Activated naive CD8-positive, alpha-beta T cell treated with anti-CD3 and anti-CD28 coated beads, Interleukin-2, amount 50 U/mL, for 24 hours (primary cell): ENCODE measurements around the gene DIAPH2.

ENCODE experiments used
- ATAC-seq: fragments of 150-1000 bp; cut with Tn5 transposase; one replicate; pipeline ENCODE4 v1.10.0; 2021
- DNase-seq: peaks from one replicate; pipeline ENCODE4 v3.0.0; 2021
- H3K27ac Mint-ChIP-seq: one replicate; pipeline ENCODE4 v1.8.0; 2021; ENCODE audit warnings: mild to moderate bottlenecking, mixed read lengths
- H3K27me3 Mint-ChIP-seq: one replicate; pipeline ENCODE4 v1.8.0; 2021; ENCODE audit warnings: mixed read lengths
- H3K36me3 Mint-ChIP-seq: one replicate; pipeline ENCODE4 v1.8.0; 2021; ENCODE audit warnings: low read depth, mixed read lengths
- H3K4me1 Mint-ChIP-seq: one replicate; pipeline ENCODE4 v1.8.0; 2021; ENCODE audit warnings: mixed read lengths
- H3K4me3 Mint-ChIP-seq: one replicate; pipeline ENCODE4 v1.8.0; 2021; ENCODE audit warnings: mild to moderate bottlenecking, moderate library complexity, mixed read lengths
- H3K9me3 Mint-ChIP-seq: one replicate; pipeline ENCODE4 v1.8.0; 2021; ENCODE audit warnings: mixed read lengths

DIAPH2 gene

DNA sequence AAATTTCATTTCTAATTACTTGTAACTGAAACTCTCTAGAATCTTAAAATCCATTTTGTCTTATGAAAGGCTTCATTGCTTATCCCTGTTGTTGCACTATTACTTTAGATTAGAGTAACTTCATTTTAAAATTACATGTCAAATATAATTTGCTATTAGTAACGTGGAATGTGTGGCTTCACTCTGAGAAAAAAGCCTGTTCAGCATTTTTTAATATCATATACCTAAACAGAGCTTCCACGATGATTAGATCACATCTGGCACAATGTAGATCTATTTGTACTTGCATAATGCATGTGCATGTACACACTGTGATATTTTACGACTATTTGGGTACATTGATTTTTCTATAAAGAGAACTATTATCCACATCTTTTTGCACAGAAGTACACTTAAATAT, 847.2 kb downstream of the DIAPH2 start:
- Mint-ChIP-seq H3K4me1 (no peaks in the 10 kb centered on the region), H3K4me3 (no peak overlapping the region), H3K27ac (no peak overlapping the region), H3K27me3 (no peaks in the 10 kb centered on the region), H3K9me3 (peaks cover 16% of the 10 kb centered on the region), H3K36me3 (peaks cover 9% of the 10 kb centered on the region)
- no peak for DNase-seq
- ATAC-seq = no peak

DNA sequence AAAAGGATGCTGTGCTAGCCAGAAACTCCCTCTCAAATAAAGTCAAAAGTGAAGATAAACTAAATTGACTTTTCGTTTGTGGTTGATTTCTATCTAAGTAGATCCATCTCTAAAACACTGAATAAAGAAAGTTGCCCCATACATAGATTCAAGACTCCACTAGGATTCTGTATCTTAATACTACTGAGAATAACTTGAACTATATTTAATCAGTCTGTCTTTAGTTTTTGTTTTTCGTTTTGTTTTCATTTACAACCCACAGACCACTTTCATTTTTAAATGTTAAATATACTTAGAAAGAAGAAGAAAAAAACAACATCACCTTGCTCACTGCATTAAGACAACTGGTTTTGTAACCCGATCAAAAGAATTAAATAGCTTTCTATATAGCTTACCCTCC, 854.1 kb downstream of the DIAPH2 start:
- H3K36me3 Mint-ChIP-seq = no peaks in the 10 kb centered on the region
- no peak overlapping the region for H3K4me3 Mint-ChIP-seq
- no peak for ATAC-seq
- H3K27me3 Mint-ChIP-seq = no peaks in the 10 kb centered on the region
- no peak overlapping the region for H3K27ac Mint-ChIP-seq
- H3K4me1 Mint-ChIP-seq = no peaks in the 10 kb centered on the region
- H3K9me3 Mint-ChIP-seq = no peaks in the 10 kb centered on the region
- DNase-seq = no peak

DNA sequence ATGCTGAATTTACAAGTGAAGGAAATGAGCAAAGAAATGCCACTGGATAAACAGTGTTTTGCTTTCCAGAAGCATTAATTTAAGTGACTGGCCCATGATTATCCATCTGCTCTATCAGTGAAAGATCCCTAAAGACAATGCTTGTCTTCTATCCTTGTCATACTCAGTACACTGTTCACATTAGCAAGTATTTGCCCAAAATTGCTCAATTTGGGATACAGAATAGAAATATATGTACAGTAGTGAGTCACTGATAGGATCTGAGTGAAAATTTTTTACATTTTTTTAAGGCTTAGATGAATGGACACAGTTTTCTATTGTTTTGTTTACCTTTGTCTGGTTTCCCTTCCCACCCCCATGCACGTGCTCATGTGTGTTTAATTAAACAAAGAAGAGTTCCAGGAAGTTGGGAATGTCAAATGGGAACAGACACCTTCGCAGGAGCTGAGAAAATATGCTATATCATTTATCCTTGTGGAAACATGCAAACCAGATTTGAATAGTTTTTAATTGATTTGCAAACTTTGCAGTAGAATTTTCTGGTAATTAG, 855.4 kb downstream of the DIAPH2 start:
- H3K27me3 Mint-ChIP-seq = no peaks in the 10 kb centered on the region
- no peaks in the 10 kb centered on the region for H3K4me1 Mint-ChIP-seq
- no peak overlapping the region for H3K4me3 Mint-ChIP-seq
- H3K27ac Mint-ChIP-seq = no peak overlapping the region
- DNase-seq (no peak), ATAC-seq (no peak)
- H3K36me3 Mint-ChIP-seq = no peaks in the 10 kb centered on the region
- H3K9me3 Mint-ChIP-seq = no peaks in the 10 kb centered on the region

DNA sequence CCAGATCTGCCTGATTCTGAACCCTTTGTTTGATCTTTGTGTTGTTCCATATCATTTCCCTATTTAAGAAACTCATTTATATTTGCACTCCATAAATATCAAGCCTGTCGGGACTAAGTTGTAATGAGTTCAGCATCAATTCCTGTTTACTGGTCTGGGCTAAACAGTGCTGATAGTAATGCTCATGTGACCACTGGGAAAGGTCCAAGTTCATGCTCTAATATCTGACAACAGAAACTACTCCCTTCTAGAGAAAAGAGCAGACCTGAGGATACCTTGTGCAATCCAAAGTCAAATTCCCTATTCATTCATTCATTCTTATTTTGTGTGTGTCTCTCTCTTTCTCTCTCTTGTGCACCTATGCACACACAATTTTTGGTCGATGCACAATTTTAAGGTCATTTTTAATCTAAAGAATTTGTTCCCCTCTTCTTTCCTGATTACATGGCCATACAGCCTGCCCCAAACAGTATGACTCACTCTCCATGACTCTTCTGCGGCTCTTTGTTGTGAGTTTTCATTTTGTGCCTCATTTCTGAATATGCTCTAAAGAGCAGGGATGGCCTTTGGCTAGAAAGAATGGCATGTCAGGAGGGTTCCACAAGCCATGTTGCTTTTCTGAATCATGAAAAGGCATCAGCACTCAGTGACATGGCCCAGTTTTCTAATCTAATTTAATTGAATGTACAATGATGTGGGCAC, 863.4 kb downstream of the DIAPH2 start:
- H3K9me3 Mint-ChIP-seq = no peaks in the 10 kb centered on the region
- no peak for ATAC-seq
- peaks cover 13% of the 10 kb centered on the region for H3K4me1 Mint-ChIP-seq
- no peaks in the 10 kb centered on the region for H3K36me3 Mint-ChIP-seq
- H3K27me3 Mint-ChIP-seq = no peaks in the 10 kb centered on the region
- H3K4me3 Mint-ChIP-seq = no peak overlapping the region
- no peak for DNase-seq
- no peak overlapping the region for H3K27ac Mint-ChIP-seq

DNA sequence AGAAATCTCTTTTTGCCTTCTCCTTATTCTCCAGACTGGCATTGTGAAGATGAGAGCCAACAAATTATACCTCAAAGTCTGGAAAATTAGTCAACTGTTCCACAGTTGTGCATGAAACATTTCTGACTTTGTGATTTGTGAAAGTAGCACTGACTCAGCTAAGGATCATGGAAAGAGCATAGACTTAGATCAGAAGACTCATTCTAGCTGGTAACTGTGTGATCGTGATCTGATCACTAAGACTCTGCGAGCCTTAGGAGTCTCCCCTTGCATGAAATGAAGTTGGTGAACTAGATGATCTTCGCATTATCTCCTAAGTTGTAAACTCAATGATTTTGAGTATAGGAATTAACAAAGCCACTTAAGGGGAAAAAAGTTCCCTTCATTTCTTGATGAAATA, 867.2 kb downstream of the DIAPH2 start:
- no peaks in the 10 kb centered on the region for H3K27me3 Mint-ChIP-seq
- H3K9me3 Mint-ChIP-seq = no peaks in the 10 kb centered on the region
- H3K4me3 Mint-ChIP-seq = no peak overlapping the region
- no peak for DNase-seq
- H3K4me1 Mint-ChIP-seq = peaks cover 13% of the 10 kb centered on the region
- ATAC-seq = peak; percentile 95
- H3K36me3 Mint-ChIP-seq = peaks cover 3% of the 10 kb centered on the region
- H3K27ac Mint-ChIP-seq = peak overlapping the region; percentile 62

DNA sequence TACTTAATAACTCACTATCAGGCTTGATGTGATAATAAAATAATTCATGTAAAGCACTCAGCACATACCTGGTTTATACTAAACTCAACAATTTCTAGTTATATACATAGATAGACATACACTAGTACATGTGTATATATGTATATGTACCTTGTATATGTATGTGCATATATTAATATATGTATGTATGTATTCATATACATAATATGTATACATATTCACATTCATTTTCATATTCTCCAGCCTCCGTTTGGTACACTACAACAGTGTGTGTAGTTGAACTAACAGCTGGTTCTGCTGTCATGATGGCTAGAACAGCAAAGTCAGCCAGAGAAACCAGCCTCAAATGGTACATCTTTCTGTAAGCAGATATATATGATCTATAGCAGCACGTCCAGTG, 869.2 kb downstream of the DIAPH2 start:
- Mint-ChIP-seq H3K27me3 (no peaks in the 10 kb centered on the region), H3K36me3 (peaks cover 3% of the 10 kb centered on the region), H3K4me1 (peaks cover 13% of the 10 kb centered on the region), H3K27ac (no peak overlapping the region), H3K9me3 (no peaks in the 10 kb centered on the region), H3K4me3 (no peak overlapping the region)
- DNase-seq (no peak), ATAC-seq (no peak)

DNA sequence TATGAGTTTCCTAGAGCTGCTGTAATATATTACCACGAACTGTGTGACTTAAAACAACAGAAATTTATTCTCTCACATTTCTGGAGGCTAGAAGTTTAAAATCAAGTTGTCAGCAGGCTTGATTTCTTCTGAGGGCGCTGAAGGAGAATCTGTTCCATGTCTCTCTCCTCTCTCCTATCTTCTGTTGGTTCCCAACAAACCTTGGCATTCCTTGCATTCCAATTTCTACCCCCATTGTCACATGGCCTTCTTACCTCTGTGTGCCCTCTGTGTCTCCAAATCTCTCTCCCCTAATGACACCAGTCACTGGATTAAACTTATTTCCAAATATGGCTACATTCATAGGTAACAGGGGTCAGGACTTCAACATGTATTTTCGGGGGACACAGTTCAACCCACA, 871.7 kb downstream of the DIAPH2 start:
- H3K4me1 Mint-ChIP-seq = peaks cover 7% of the 10 kb centered on the region
- no peak overlapping the region for H3K27ac Mint-ChIP-seq

DNA sequence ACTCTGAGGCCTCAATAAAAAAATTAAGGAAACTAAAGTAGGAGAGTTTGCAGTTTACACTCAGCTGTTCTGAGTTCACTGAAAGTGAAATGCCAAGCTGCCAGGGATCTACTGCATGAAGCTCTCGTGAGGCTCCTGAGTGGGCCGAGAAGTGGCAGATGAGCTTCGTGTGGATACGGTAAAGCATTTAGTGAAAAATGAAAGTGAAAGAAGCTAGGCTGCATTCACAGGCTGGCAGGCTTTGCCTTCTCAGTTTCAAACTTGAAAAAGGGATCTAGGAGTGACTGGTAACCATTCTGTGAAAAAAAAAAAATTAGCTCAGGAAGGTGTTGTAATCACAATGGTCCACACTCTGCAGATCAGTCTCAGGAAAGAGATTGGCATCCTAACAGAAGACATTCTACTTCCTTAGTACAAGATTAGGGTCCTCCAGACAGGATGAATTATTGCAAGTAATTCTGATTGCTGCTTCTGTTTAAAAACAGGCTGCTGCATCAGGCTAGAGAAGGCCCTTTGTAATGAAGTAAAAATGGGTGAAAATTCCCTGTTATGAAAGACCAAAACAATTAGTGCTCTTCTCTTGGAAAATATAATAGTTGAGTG, 879.0 kb downstream of the DIAPH2 start:
- Mint-ChIP-seq H3K36me3 (no peaks in the 10 kb centered on the region), H3K9me3 (no peaks in the 10 kb centered on the region), H3K27me3 (no peaks in the 10 kb centered on the region), H3K4me1 (peaks cover 13% of the 10 kb centered on the region), H3K4me3 (peak overlapping the region; percentile 74), H3K27ac (peak overlapping the region; percentile 87)
- ATAC-seq (peak; percentile 81), DNase-seq (peak; percentile 25)

More for the DNA sequence above, 871.7 kb downstream of the DIAPH2 start:
- peaks cover 3% of the 10 kb centered on the region for H3K36me3 Mint-ChIP-seq
- ATAC-seq (no peak), DNase-seq (no peak)
- H3K9me3 Mint-ChIP-seq = no peaks in the 10 kb centered on the region
- H3K4me3 Mint-ChIP-seq = no peak overlapping the region
- no peaks in the 10 kb centered on the region for H3K27me3 Mint-ChIP-seq

DNA sequence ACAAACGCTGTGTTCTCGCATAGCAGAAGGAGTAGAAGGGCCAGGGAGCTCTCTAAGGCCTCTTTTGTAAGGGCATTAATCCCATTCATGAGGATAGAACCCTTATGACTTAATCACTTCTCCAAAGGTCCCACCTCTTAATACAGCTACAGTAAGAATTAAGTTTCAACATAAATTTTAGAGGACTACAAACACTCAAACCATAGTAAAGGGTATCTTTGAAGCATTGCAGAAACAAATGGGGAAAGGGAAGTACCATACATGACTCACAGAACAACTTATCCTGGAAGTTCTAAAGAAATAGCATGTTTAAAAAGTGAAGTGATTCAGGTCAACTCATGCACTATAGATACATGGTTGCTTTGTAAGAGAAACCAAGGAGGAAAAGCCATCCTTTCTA, 879.9 kb downstream of the DIAPH2 start:
- no peak for ATAC-seq
- Mint-ChIP-seq H3K9me3 (no peaks in the 10 kb centered on the region), H3K27me3 (no peaks in the 10 kb centered on the region), H3K27ac (no peak overlapping the region), H3K4me1 (peaks cover 13% of the 10 kb centered on the region), H3K36me3 (no peaks in the 10 kb centered on the region), H3K4me3 (no peak overlapping the region)
- DNase-seq = no peak

DNA sequence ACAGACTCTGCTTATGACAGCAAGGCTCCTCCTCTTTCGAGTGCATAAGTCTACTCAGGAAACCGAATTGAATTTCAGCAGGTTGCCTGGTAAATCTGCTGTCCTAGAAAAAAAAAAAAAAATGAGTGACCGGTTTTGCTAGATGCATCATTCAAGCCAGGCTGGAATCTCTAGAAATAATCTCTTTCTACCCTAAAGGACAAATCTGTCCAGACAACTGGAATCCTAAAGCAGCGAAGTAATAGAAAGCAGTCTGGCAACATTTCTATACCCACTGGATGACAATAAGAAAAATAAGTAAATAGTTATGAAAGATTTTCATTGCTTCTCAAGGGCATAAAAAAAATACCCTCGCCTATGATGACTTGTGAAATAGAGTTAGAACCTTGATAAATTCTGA, 902.5 kb downstream of the DIAPH2 start:
- no peaks in the 10 kb centered on the region for H3K9me3 Mint-ChIP-seq
- DNase-seq = no peak
- no peak overlapping the region for H3K27ac Mint-ChIP-seq
- H3K27me3 Mint-ChIP-seq = no peaks in the 10 kb centered on the region
- no peak for ATAC-seq
- H3K4me1 Mint-ChIP-seq = no peaks in the 10 kb centered on the region
- H3K4me3 Mint-ChIP-seq = no peak overlapping the region
- H3K36me3 Mint-ChIP-seq = no peaks in the 10 kb centered on the region

DNA sequence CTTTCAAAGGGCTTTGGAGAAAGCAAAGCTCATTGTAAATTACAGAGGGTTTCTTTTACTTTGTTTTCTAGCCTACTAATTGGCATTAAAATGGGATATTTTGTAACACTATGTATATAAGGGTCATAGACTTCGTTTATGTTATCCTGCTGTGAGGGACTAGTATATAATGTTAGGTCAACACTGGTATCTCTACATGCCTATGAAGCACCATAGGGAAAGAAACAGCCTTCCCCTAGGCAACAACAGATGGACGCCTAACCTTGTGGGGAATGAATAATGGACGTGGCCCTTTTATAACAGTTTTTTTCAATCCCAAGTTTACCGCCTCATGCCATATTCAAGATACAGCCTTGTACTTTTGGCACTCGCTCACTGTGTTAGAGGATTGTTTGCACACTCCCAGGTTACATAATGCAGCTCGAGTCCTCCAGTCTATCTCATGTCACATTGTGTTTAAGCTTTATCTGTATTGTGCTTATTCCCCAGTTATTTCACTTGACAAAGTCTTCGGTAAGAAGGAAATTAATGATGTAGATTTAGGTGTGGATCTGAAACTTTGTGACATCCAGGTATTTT, 910.1 kb downstream of the DIAPH2 start:
- DNase-seq = no peak
- Mint-ChIP-seq H3K36me3 (no peaks in the 10 kb centered on the region), H3K4me3 (no peak overlapping the region), H3K4me1 (peaks cover 19% of the 10 kb centered on the region), H3K27ac (no peak overlapping the region), H3K27me3 (no peaks in the 10 kb centered on the region), H3K9me3 (no peaks in the 10 kb centered on the region)
- ATAC-seq = no peak

DNA sequence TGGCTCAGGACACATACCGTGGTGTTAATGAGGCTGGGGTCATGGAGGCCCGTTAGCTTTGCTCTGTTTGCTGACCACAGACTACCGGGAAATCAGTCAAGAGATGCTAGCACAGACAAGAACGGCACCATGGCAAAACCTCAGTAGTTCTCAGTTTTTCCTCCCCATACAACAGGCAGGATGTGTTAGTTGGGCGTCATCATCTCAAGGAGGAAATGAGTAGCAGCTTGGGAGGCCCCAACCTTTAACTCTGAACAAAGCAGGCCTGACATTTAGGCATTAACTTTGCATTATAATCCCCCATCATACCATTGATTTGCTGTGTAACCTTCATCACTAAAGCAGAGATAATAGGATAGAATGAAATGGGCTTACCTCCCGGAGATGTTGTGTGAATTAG, 913.3 kb downstream of the DIAPH2 start:
- H3K27me3 Mint-ChIP-seq = no peaks in the 10 kb centered on the region
- ATAC-seq (peak; percentile 98), DNase-seq (peak; percentile 12)
- no peak overlapping the region for H3K4me3 Mint-ChIP-seq
- peak overlapping the region; percentile 87 for H3K27ac Mint-ChIP-seq
- H3K36me3 Mint-ChIP-seq = no peaks in the 10 kb centered on the region
- no peaks in the 10 kb centered on the region for H3K9me3 Mint-ChIP-seq
- H3K4me1 Mint-ChIP-seq = peaks cover 19% of the 10 kb centered on the region

DNA sequence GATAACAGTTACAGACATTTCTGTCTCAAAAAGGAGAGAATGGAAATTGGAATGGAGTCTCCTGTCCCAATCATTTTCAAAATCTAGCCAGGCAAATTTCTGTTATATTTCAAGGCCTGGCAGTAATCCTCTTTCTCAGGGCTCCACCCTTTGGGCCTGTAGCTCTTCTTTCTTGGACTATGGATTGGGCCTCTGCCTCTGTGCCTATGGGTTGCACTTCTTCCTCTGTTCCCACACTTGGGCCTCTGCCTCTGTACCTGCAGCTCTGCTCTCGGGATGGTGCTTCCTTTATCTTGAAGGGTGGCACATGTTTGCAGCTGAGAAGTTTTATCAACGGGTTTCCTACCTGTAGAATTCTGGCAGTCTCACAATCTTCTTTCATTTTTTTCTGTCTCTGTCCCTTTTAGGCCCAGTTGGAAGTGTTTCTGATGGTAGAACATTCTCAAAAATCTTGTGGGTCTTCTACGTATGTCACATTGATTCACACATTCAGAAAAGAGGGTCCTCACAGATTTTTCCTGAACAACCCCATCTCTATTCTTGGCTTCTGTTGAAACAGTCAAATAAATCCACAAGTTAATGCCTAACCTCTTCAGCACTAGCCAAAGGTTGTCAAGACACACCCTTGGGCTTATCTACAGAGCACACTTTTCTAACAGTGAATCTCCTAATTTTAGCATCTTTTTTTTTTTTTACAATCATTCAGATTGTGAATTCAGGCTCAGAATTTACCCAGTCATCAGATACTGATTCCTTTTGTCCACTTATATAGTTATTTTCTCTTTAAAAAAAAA, 918.0 kb downstream of the DIAPH2 start:
- DNase-seq (no peak), ATAC-seq (no peak)
- H3K4me3 Mint-ChIP-seq = no peak overlapping the region
- H3K27ac Mint-ChIP-seq = no peak overlapping the region
- H3K27me3 Mint-ChIP-seq = no peaks in the 10 kb centered on the region
- H3K4me1 Mint-ChIP-seq = peaks cover 17% of the 10 kb centered on the region
- no peaks in the 10 kb centered on the region for H3K9me3 Mint-ChIP-seq
- no peaks in the 10 kb centered on the region for H3K36me3 Mint-ChIP-seq

DNA sequence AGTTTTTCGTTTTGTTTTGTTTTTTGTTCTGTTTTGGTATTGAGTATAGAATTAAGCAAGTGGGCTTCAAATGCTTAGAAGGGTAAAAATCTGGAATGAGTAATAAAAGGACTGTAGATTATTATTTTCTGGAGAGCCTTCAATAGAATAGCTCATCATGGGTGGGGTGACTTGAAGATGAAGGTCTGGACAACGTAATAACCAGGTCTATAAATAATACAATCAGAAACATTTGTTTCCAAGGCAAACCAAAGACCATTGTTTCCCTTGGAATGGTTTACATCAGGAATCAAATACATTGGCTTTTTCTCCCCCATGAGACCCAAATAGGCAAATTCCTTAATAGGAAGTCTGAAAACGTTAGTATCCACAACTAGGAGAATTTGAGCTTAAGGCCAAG, 920.6 kb downstream of the DIAPH2 start:
- H3K36me3 Mint-ChIP-seq = no peaks in the 10 kb centered on the region
- no peaks in the 10 kb centered on the region for H3K27me3 Mint-ChIP-seq

More for the DNA sequence above, 920.6 kb downstream of the DIAPH2 start:
- no peak for DNase-seq
- no peak for ATAC-seq
- no peaks in the 10 kb centered on the region for H3K4me1 Mint-ChIP-seq
- no peak overlapping the region for H3K27ac Mint-ChIP-seq
- H3K4me3 Mint-ChIP-seq = no peak overlapping the region
- H3K9me3 Mint-ChIP-seq = no peaks in the 10 kb centered on the region
